SU-DHL-6 (cell line): ENCODE measurements around the gene CAPN1.

ENCODE experiments used
- CTCF ChIP-seq: fragments of 200-600 bp; sonication (generic); IDR thresholded peaks from one replicate; pipeline ENCODE4 v1.5.1; 2017; ENCODE audit warnings: antibody characterized with exemption, mild to moderate bottlenecking, low read length, moderate library complexity; ENCODE audit not compliant: insufficient read depth, poor library complexity, severe bottlenecking
- EZH2phosphoT487 ChIP-seq: fragments of 200-600 bp; sonication (generic), shearing (Covaris generic); conservative IDR thresholded peaks from 2 replicates; pipeline ENCODE4 v1.6.1; 2018; ENCODE audit warnings: mild to moderate bottlenecking, antibody characterized with exemption, low read length, moderate library complexity, mixed read lengths

- TF ChIP-seq EZH2phosphoT487, result no peak
- TF ChIP-seq CTCF, result no peak
Measured at GRCh38 chr11:65218446-65218845, 36.7 kb downstream of the CAPN1 start.
